ENCODE measurements around the gene MARCHF10. TPM values are rescaled to one million over a fixed set of nuclear protein-coding genes. Genes with fewer than 3 reads are reported as not detected.

The MARCHF10 gene
- total and polyA plus RNA-seq, 8 donors = 0.20 to 0.77 (median 0.41) TPM; not detected in 3

DNA sequence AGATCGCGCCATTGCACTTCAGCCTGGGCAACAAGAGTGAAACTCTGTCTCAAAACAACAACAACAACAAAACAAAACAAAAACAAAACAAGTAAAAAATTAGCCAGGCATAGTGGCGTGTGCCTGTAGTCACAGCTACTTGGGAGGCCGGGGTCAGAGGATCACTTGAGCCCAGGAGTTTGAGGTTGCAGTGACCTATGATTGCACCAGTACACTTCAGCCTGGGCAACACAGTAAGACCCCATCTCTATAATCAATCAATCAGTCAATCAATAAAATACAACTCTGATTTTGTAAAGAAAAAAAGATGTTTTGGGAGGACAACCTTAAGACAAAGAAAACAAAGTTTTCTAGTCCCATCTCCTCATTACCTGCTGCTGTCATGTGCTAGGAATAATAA lies 51.9 kb downstream of the MARCHF10 start:
- no peak for FAIRE-seq
- WGBS, 2 donors = 93% methylated on average over 4 of the region's 4 CpGs
- TF ChIP-seq, protein P1, sequence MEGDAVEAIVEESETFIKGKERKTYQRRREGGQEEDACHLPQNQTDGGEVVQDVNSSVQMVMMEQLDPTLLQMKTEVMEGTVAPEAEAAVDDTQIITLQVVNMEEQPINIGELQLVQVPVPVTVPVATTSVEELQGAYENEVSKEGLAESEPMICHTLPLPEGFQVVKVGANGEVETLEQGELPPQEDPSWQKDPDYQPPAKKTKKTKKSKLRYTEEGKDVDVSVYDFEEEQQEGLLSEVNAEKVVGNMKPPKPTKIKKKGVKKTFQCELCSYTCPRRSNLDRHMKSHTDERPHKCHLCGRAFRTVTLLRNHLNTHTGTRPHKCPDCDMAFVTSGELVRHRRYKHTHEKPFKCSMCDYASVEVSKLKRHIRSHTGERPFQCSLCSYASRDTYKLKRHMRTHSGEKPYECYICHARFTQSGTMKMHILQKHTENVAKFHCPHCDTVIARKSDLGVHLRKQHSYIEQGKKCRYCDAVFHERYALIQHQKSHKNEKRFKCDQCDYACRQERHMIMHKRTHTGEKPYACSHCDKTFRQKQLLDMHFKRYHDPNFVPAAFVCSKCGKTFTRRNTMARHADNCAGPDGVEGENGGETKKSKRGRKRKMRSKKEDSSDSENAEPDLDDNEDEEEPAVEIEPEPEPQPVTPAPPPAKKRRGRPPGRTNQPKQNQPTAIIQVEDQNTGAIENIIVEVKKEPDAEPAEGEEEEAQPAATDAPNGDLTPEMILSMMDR (IDR thresholded peaks at IDR 0.05) = no peak

DNA sequence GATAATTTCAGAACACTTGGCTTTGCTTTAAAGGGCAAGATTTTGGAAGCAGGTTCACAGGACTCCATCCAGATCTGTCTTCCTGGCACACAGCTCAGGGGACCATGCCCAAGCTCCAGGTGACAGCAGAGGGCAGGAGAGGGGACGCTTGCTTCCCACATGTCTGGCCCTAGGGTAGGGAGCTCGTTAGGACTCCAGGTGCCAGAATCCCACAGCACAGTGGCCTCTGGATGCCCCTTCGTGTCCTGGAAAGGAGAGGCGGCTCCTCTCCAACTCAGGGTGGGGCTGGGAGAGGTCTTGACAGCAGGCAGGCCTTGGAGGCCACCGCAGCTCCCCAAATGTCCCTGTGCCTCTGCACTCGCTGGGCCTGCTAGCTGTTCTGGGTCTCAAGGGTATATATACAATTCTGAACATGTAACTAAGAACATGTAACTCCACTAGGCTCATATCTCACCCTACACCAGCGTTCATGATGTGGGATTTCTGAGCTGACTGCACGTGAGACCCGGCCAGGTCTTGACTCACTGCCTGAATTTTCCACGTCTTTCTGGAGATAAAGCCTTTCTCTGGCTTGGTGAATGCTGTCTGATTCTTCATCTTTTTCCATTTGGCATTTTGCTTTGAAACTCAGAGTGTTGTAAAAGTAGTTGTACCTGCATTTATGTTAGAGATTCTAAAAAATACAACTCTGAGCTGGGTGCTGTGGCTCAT lies 52.8 kb downstream of the MARCHF10 start:
- Histone ChIP-seq H3K9me3 (no peaks in the 10 kb centered on the region), H3K4me3 (no peak overlapping the region), H3K36me3 (no peaks in the 10 kb centered on the region), H3K4me1 (no peaks in the 10 kb centered on the region), H3K27ac (no peak overlapping the region), H3K27me3 (no peaks in the 10 kb centered on the region)
- DNase-seq = no peak
- no peak for FAIRE-seq
- 56 to 58% methylated on average over 10 of the region's 10 CpGs for WGBS, 2 donors
- ATAC-seq = no peak
- intact Hi-C loops (cut with DNase I) = loop anchor here in 1 of 3 donors (10.0 kb wide), 1 partner anchor 60 kb away; no protein-coding TSS in a partner anchor
- TF ChIP-seq, protein P1 (IDR thresholded peaks at IDR 0.05) = no peak

More for the DNA sequence above, 51.9 kb downstream of the MARCHF10 start:
- Histone ChIP-seq H3K36me3 (no peaks in the 10 kb centered on the region), H3K4me1 (no peaks in the 10 kb centered on the region), H3K4me3 (no peak overlapping the region), H3K27ac (no peak overlapping the region), H3K9me3 (no peaks in the 10 kb centered on the region), H3K27me3 (no peaks in the 10 kb centered on the region)
- ATAC-seq = no peak
- intact Hi-C loops (cut with DNase I) = loop anchor here in 1 of 3 donors (10.0 kb wide), 1 partner anchor 61 kb away; no protein-coding TSS in a partner anchor
- no peak for DNase-seq

DNA sequence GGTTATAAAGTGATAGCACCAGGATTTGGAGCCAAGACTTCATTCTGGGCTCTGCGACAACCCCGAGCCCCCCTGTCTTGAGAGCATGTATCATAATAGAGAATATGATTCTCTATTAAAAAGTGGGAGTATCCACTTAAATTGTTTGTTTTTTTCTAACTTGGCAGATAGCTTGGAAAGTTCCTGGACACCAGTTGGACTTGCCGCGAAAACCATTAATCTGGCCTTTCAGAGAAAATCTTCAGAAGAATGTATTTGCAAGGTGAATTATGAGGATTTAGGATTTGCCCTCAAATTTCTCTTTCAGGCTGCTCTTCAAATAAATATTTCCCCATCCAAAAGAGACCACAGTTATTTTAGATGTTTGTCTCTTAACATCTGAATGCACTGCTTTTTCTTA lies 53.5 kb downstream of the MARCHF10 start:
- TF ChIP-seq, protein P1 (IDR thresholded peaks at IDR 0.05) = no peak
- no peak overlapping the region for H3K27ac ChIP-seq
- 75 to 79% methylated on average over 4 of the region's 4 CpGs for WGBS, 2 donors
- no peaks in the 10 kb centered on the region for H3K36me3 ChIP-seq
- DNase-seq (no peak), ATAC-seq (no peak), FAIRE-seq (no peak)
- intact Hi-C loops (cut with DNase I) = loop anchor here in 1 of 3 donors (10.0 kb wide), 1 partner anchor 60 kb away; no protein-coding TSS in a partner anchor
- no peaks in the 10 kb centered on the region for H3K27me3 ChIP-seq
- no peaks in the 10 kb centered on the region for H3K4me1 ChIP-seq
- H3K9me3 ChIP-seq = no peaks in the 10 kb centered on the region
- H3K4me3 ChIP-seq = no peak overlapping the region

DNA sequence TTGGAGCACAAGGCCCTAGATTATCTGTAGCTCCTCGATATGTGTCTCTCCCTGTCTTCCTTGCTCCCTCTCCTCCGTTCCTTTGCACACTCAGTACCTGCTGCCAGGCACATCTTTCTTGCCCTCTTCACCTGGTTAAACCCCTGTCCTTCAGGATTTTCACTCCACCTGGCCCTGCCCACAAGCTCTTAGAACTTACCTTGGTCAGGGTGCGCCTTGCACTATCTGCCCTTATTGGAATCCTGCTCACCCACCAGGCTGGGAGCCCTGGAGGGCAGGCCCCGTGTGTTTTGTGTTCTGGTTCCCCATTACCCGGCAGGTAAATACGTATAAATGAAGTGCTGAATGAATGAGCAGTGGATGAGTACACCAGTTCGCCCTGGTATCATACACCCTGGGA lies 54.6 kb downstream of the MARCHF10 start:
- Histone ChIP-seq H3K9me3 (no peaks in the 10 kb centered on the region), H3K36me3 (no peaks in the 10 kb centered on the region), H3K4me1 (no peaks in the 10 kb centered on the region), H3K27ac (no peak overlapping the region), H3K27me3 (no peaks in the 10 kb centered on the region), H3K4me3 (no peak overlapping the region)
- ATAC-seq (no peak), DNase-seq (no peak), FAIRE-seq (no peak)
- 71 to 87% methylated on average over 7 of the region's 7 CpGs for WGBS, 2 donors
- TF ChIP-seq, protein P1 (IDR thresholded peaks at IDR 0.05) = no peak
- intact Hi-C loops (cut with DNase I) = loop anchor here in 1 of 3 donors (10.0 kb wide), 1 partner anchor 59 kb away; no protein-coding TSS in a partner anchor

Data from pancreas (tissue), 10 donors.